Measurements from ENCODE around the gene IGSF1. TPM values are rescaled to one million over a fixed set of nuclear protein-coding genes. Genes with fewer than 3 reads are reported as not detected.

The IGSF1 gene
- total and polyA plus RNA-seq, 9 of the 15 experiments (the other 6 are each of a cell fraction or from before 2014, with no cell fraction given) = 0.33 to 1.5 (median 1.0) TPM

DNA sequence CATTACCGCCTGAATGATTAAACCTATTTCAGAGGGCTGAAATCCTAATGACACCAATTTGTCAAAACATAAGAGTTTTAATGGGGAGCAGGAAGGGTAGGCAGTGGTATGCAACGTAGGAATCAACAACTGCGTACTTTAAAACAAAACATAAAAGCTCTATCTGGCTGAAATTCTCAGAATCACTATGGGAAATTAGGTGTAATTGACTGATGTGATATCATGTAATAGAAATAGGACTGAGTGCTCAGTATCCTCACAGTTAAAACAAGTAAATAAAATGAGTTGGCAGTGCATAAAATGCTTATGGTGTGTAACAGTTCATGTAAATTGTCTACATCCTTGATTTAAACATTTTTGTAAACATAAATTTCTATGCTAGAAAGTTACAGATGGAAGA is 13.6 kb upstream of the IGSF1 start (continued):
- TF ChIP-seq, protein P1, sequence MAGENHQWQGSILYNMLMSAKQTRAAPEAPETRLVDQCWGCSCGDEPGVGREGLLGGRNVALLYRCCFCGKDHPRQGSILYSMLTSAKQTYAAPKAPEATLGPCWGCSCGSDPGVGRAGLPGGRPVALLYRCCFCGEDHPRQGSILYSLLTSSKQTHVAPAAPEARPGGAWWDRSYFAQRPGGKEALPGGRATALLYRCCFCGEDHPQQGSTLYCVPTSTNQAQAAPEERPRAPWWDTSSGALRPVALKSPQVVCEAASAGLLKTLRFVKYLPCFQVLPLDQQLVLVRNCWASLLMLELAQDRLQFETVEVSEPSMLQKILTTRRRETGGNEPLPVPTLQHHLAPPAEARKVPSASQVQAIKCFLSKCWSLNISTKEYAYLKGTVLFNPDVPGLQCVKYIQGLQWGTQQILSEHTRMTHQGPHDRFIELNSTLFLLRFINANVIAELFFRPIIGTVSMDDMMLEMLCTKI (IDR thresholded peaks at IDR 0.05; ENCODE audit: partially characterized antibody) = no peak
- TF ChIP-seq ASH1L (IDR thresholded peaks at IDR 0.05; ENCODE audit: borderline replicate concordance, low read depth, partially characterized antibody) (no peak), ZNF79 (CRISPR knock-in tag; IDR thresholded peaks at IDR 0.05; ENCODE audit: low read depth) (no peak)

DNA sequence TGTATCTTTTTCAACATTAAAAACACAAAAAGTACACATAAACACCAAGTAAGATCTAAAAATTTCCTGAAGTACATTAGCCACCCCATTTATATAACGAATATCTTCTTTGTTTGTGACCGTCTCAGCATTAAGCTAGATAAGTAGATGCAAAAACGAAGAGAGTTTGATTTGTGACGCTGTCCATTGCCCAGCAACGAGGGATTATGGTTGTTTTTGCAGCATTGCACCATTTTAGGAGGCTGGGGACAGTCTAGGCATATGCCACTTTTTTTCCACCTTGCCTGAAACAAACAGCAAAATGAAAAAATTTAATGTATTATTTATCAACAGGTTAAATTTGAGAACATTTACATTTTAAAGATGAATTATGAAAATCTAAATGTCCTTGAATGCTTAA is 12.0 kb upstream of the IGSF1 start:
- ATAC-seq (no peak), DNase-seq (ENCODE audit: extremely low read depth in 1 of 4, low spot score in 3 of 4) (no peak), FAIRE-seq (no peak)
- intact Hi-C loops (cut with micrococcal nuclease) (no loop called here), in situ Hi-C loops (cut with MboI) (no loop called here)
- H3K9me1 ChIP-seq (ENCODE audit: control insufficient read depth, insufficient read depth, low read length) = no peaks in the 10 kb centered on the region
- H3K27me3 ChIP-seq (ENCODE audit: control insufficient read depth in 2 of 2, insufficient read depth in 2 of 2, low read length in 2 of 2) = no peaks in the 10 kb centered on the region
- WGBS (ENCODE audit: insufficient coverage, low coverage, missing lambda C conversion rate) = 10% methylated on average over 5 of the region's 5 CpGs
- CTCF ChIA-PET (ENCODE audit: low intra/inter-chr PET ratio) = no interaction called here
- H3K36me3 ChIP-seq (ENCODE audit: control insufficient read depth, insufficient read depth, low read length) = no peaks in the 10 kb centered on the region
- no peak overlapping the region for H3K27ac ChIP-seq (ENCODE audit: extremely low read depth, low read depth, low read length)
- no peaks in the 10 kb centered on the region for H4K20me1 ChIP-seq (replicated peaks; ENCODE audit: control insufficient read depth, insufficient read depth, low read length)
- H3K9ac ChIP-seq (ENCODE audit: insufficient read depth in 1 of 2, low read depth in 2 of 2, low read length in 2 of 2) = no peak overlapping the region
- no peaks in the 10 kb centered on the region; a peak in 1 of 5 replicates for H3K4me1 ChIP-seq (replicated peaks in 1 of 2; ENCODE audit: control insufficient read depth in 2 of 2, insufficient read depth in 2 of 2, low read length in 2 of 2)
- POLR2A ChIA-PET = no interaction called here
- no peak overlapping the region for H3K4me2 ChIP-seq (ENCODE audit: insufficient read depth, low read length)
- H3K9me3 ChIP-seq (replicated peaks; ENCODE audit: control insufficient read depth, insufficient read depth, low read depth, low read length) = no peaks in the 10 kb centered on the region
- H3K4me3 ChIP-seq = no peak overlapping the region
- H2AFZ ChIP-seq (ENCODE audit: low read depth, low read length) = no peak overlapping the region
- BruUV-seq (replicated peaks) = no TSS peak
- H3K79me2 ChIP-seq (ENCODE audit: control insufficient read depth, insufficient read depth, low read length) = no peaks in the 10 kb centered on the region
- TF ChIP-seq, protein P2, sequence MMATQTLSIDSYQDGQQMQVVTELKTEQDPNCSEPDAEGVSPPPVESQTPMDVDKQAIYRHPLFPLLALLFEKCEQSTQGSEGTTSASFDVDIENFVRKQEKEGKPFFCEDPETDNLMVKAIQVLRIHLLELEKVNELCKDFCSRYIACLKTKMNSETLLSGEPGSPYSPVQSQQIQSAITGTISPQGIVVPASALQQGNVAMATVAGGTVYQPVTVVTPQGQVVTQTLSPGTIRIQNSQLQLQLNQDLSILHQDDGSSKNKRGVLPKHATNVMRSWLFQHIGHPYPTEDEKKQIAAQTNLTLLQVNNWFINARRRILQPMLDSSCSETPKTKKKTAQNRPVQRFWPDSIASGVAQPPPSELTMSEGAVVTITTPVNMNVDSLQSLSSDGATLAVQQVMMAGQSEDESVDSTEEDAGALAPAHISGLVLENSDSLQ (IDR thresholded peaks at IDR 0.05) = no peak
- TF ChIP-seq, protein P3, sequence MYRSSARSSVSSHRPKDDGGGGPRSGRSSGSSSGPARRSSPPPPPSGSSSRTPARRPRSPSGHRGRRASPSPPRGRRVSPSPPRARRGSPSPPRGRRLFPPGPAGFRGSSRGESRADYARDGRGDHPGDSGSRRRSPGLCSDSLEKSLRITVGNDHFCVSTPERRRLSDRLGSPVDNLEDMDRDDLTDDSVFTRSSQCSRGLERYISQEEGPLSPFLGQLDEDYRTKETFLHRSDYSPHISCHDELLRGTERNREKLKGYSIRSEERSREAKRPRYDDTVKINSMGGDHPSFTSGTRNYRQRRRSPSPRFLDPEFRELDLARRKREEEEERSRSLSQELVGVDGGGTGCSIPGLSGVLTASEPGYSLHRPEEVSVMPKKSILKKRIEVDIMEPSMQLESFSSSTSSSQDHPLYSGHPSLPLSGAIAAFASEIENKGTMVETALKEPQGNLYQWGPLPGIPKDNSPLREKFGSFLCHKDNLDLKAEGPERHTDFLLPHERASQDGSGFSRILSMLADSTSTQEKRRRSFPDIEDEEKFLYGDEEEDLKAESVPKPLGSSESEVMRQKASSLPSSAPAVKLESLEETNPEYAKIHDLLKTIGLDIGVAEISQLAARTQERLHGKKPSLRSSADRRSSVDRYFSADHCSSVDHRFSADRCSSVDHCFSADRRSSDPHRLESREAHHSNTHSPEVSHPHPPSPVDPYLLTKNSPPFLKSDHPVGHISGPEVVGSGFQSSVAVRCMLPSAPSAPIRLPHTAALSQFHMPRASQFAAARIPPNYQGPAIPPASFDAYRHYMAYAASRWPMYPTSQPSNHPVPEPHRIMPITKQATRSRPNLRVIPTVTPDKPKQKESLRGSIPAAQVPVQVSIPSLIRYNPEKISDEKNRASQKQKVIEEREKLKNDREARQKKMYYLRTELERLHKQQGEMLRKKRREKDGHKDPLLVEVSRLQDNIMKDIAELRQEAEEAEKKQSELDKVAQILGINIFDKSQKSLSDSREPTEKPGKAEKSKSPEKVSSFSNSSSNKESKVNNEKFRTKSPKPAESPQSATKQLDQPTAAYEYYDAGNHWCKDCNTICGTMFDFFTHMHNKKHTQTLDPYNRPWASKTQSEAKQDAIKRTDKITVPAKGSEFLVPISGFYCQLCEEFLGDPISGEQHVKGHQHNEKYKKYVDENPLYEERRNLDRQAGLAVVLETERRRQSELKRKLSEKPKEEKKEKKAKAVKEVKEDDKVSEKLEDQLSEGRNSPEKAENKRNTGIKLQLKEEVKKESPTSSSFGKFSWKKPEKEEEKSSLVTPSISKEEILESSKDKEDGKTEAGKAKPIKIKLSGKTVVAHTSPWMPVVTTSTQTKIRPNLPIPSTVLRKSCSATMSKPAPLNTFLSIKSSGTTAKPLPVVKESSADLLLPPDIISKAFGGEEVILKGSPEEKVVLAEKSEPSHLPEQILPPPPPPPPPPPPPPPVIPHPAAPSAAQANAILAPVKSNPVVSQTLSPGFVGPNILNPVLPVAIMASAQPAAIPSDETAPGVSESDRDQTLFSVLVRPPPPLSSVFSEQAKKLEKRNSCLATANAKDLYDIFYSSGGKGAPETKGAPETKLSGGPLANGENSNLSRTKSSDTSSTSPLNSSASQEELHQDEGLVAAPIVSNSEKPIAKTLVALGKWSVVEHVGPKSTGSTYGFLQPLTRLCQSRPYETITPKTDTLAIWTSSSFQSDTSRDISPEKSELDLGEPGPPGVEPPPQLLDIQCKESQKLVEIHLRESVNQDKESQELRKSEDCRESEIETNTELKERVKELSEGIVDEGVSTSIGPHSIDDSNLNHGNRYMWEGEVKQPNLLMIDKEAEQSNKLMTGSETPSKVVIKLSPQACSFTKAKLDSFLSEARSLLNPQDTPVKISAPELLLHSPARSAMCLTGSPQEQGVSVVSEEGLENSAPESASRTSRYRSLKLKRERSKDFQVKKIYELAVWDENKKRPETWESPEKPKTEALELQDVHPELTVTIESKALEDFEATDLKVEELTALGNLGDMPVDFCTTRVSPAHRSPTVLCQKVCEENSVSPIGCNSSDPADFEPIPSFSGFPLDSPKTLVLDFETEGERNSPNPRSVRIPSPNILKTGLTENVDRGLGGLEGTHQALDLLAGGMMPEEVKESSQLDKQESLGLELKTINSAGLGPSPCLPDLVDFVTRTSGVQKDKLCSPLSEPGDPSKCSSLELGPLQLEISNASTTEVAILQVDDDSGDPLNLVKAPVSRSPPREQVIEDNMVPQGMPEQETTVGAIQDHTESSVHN (IDR thresholded peaks at IDR 0.05; ENCODE audit: borderline replicate concordance in 1 of 2, low read depth in 1 of 2) = no peak

All from K562 (cell line).